ENCODE data around the gene TEKT5.

GRCh38 chr16:10614685-10615084 lies 80.0 kb downstream of the TEKT5 start:
- TF ChIP-seq GATA2 (IDR thresholded peaks at IDR 0.05; ENCODE audit: low read depth, low read length) (no peak), GATA3 (IDR thresholded peaks at IDR 0.05; ENCODE audit: low read depth, low read length) (no peak)

Measured in SH-SY5Y (cell line).